ENCODE data around the gene TMEM156. TPM values are rescaled to one million over a fixed set of nuclear protein-coding genes. Genes with fewer than 3 reads are reported as not detected.

TMEM156 gene
- total RNA-seq, 2 donors from 2014 or later = not detected

GRCh38 chr4:38930204-38930603, 102.0 kb downstream of the TMEM156 start:
- no peak for DNase-seq
- Mint-ChIP-seq H3K9me3 (no peaks in the 10 kb centered on the region), H3K36me3 (ENCODE audit: low read depth) (peaks cover 31% of the 10 kb centered on the region), H3K27me3 (ENCODE audit: insufficient read depth) (no peaks in the 10 kb centered on the region), H3K27ac (no peak overlapping the region), H3K4me3 (no peak overlapping the region), H3K4me1 (peaks cover 9% of the 10 kb centered on the region)
- H3K27ac ChIP-seq (ENCODE audit: low read depth, low read length) = no peak overlapping the region
- no peaks in the 10 kb centered on the region for H3K9me3 ChIP-seq (ENCODE audit: control insufficient read depth, low read length)
- H3K4me3 ChIP-seq (ENCODE audit: low read length) = no peak overlapping the region
- H3K4me1 ChIP-seq (ENCODE audit: control insufficient read depth, insufficient read depth, low read length) = no peaks in the 10 kb centered on the region
- WGBS, 2 experiments (ENCODE audit: insufficient coverage in 1 of 2, insufficient read length in 1 of 2) = 39 to 50% methylated on average over 1 of the region's 1 CpG
- TF ChIP-seq, protein P1, sequence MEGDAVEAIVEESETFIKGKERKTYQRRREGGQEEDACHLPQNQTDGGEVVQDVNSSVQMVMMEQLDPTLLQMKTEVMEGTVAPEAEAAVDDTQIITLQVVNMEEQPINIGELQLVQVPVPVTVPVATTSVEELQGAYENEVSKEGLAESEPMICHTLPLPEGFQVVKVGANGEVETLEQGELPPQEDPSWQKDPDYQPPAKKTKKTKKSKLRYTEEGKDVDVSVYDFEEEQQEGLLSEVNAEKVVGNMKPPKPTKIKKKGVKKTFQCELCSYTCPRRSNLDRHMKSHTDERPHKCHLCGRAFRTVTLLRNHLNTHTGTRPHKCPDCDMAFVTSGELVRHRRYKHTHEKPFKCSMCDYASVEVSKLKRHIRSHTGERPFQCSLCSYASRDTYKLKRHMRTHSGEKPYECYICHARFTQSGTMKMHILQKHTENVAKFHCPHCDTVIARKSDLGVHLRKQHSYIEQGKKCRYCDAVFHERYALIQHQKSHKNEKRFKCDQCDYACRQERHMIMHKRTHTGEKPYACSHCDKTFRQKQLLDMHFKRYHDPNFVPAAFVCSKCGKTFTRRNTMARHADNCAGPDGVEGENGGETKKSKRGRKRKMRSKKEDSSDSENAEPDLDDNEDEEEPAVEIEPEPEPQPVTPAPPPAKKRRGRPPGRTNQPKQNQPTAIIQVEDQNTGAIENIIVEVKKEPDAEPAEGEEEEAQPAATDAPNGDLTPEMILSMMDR (conservative IDR thresholded peaks at IDR 0.05) = no peak
- H3K9ac ChIP-seq (ENCODE audit: extremely low read depth, low read length, poor library complexity, severe bottlenecking) = no peak overlapping the region
- H3K36me3 ChIP-seq (ENCODE audit: control insufficient read depth, insufficient read depth, low read length) = peaks cover 26% of the 10 kb centered on the region
- no peaks in the 10 kb centered on the region for H3K27me3 ChIP-seq (ENCODE audit: control insufficient read depth, insufficient read depth, low read length, poor library complexity, severe bottlenecking)

- Histone ChIP-seq H3K4me1 (ENCODE audit: control insufficient read depth, insufficient read depth, low read length) (no peaks in the 10 kb centered on the region), H3K9ac (ENCODE audit: extremely low read depth, low read length, poor library complexity, severe bottlenecking) (no peak overlapping the region), H3K27ac (ENCODE audit: low read depth, low read length) (no peak overlapping the region), H3K27me3 (ENCODE audit: control insufficient read depth, insufficient read depth, low read length, poor library complexity, severe bottlenecking) (no peaks in the 10 kb centered on the region), H3K9me3 (ENCODE audit: control insufficient read depth, low read length) (no peaks in the 10 kb centered on the region), H3K4me3 (ENCODE audit: low read length) (no peak overlapping the region), H3K36me3 (ENCODE audit: control insufficient read depth, insufficient read depth, low read length) (peaks cover 17% of the 10 kb centered on the region)
- peaks cover 30% of the 10 kb centered on the region for H3K36me3 Mint-ChIP-seq (ENCODE audit: low read depth)
- no peak overlapping the region for H3K4me3 Mint-ChIP-seq
- H3K4me1 Mint-ChIP-seq = peaks cover 9% of the 10 kb centered on the region
- no peak overlapping the region for H3K27ac Mint-ChIP-seq
- H3K27me3 Mint-ChIP-seq (ENCODE audit: insufficient read depth) = no peaks in the 10 kb centered on the region
- WGBS, 2 experiments (ENCODE audit: insufficient coverage in 1 of 2, insufficient read length in 1 of 2) = 83 to 94% methylated on average over 4 to 9 of the region's 9 CpGs
- H3K9me3 Mint-ChIP-seq = no peaks in the 10 kb centered on the region
- TF ChIP-seq, protein P1 (conservative IDR thresholded peaks at IDR 0.05) = no peak
- DNase-seq = no peak
Observed at GRCh38 chr4:38928974-38929373, 103.2 kb downstream of the TMEM156 start.

DNA sequence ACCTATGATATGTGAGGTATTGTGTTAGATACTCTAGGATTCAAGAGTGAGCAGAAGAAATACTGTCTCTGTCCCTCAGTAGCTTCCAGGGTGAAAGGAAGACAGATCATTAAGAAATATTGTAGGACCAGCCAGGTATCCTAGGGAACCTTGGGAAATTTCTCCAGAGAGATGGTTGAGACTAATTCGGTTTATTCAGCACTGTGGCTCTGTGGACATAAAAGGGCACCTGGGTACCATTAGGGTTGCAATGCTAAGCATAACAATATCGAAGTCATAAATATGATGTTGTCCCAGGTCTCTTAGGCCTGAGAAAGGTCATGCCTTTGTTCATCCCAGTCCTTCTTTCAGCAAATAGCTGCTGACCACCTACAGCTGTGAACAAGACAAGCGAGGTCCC, 103.6 kb downstream of the TMEM156 start:
- Mint-ChIP-seq H3K27me3 (ENCODE audit: insufficient read depth) (no peaks in the 10 kb centered on the region), H3K4me3 (no peak overlapping the region), H3K9me3 (no peaks in the 10 kb centered on the region), H3K27ac (no peak overlapping the region), H3K4me1 (peaks cover 9% of the 10 kb centered on the region), H3K36me3 (ENCODE audit: low read depth) (peaks cover 30% of the 10 kb centered on the region)
- H3K9me3 ChIP-seq (ENCODE audit: control insufficient read depth, low read length) = no peaks in the 10 kb centered on the region
- H3K9ac ChIP-seq (ENCODE audit: extremely low read depth, low read length, poor library complexity, severe bottlenecking) = no peak overlapping the region
- H3K27me3 ChIP-seq (ENCODE audit: control insufficient read depth, insufficient read depth, low read length, poor library complexity, severe bottlenecking) = no peaks in the 10 kb centered on the region
- peaks cover 16% of the 10 kb centered on the region for H3K36me3 ChIP-seq (ENCODE audit: control insufficient read depth, insufficient read depth, low read length)
- no peak overlapping the region for H3K4me3 ChIP-seq (ENCODE audit: low read length)
- WGBS, 2 experiments (ENCODE audit: insufficient coverage in 1 of 2, insufficient read length in 1 of 2) = 77 to 87% methylated on average over 3 of the region's 3 CpGs
- TF ChIP-seq, protein P1 (conservative IDR thresholded peaks at IDR 0.05) = no peak
- no peaks in the 10 kb centered on the region for H3K4me1 ChIP-seq (ENCODE audit: control insufficient read depth, insufficient read depth, low read length)
- H3K27ac ChIP-seq (ENCODE audit: low read depth, low read length) = no peak overlapping the region
- no peak for DNase-seq

Data from endodermal cell (in vitro differentiated cells).